OCI-LY1 (cell line): Measurements from ENCODE around the gene SPINK2.

Source experiments
- H2AFZ ChIP-seq: fragments of 200-600 bp; sonication (generic), shearing (Covaris generic); 2 replicates; pipeline ENCODE4 v1.6.0; 2014; ENCODE audit warnings: antibody characterized with exemption, mild to moderate bottlenecking, low read length
- H3F3A ChIP-seq: fragments of 200-600 bp; sonication (generic), shearing (Covaris generic); 2 replicates; pipeline ENCODE4 v1.6.0; 2014; ENCODE audit warnings: mild to moderate bottlenecking, antibody characterized with exemption, low read length, moderate library complexity; ENCODE audit not compliant: insufficient read depth
- H3K27ac ChIP-seq: fragments of 200-600 bp; sonication (generic); 2 replicates; pipeline ENCODE4 v1.5.1; 2014; ENCODE audit warnings: low read length, mixed run types, mild to moderate bottlenecking, low read depth; ENCODE audit not compliant: poor library complexity, severe bottlenecking
- H3K27me3 ChIP-seq: fragments of 200-600 bp; sonication (generic); 2 replicates; pipeline ENCODE4 v1.6.0; 2014; ENCODE audit warnings: antibody characterized with exemption, mild to moderate bottlenecking, low read length, moderate library complexity; ENCODE audit not compliant: insufficient read depth
- H3K36me3 ChIP-seq: fragments of 200-600 bp; sonication (generic); 2 replicates; pipeline ENCODE4 v1.6.1; 2014; ENCODE audit warnings: mild to moderate bottlenecking, antibody characterized with exemption, low read length, moderate library complexity, mixed read lengths; ENCODE audit not compliant: insufficient read depth
- H3K4me1 ChIP-seq: fragments of 200-600 bp; sonication (generic); 2 replicates; pipeline ENCODE4 v1.5.1; 2014; ENCODE audit warnings: mild to moderate bottlenecking, low read length, moderate library complexity; ENCODE audit not compliant: insufficient read depth, severe bottlenecking
- H3K4me2 ChIP-seq: fragments of 200-600 bp; sonication (generic), shearing (Covaris generic); 2 replicates; pipeline ENCODE4 v1.6.1; 2014; ENCODE audit warnings: low read length
- H3K4me3 ChIP-seq: fragments of 200-600 bp; sonication (generic); 2 replicates; pipeline ENCODE4 v1.5.1; 2014; ENCODE audit warnings: low read length, low read depth, mild to moderate bottlenecking, mixed read lengths; ENCODE audit not compliant: poor library complexity, severe bottlenecking
- H3K79me2 ChIP-seq: fragments of 200-600 bp; shearing (Covaris generic); 2 replicates; pipeline ENCODE4 v1.6.1; 2016; ENCODE audit warnings: mixed run types, low read length, mixed read lengths; ENCODE audit not compliant: insufficient read depth
- H3K9ac ChIP-seq: fragments of 200-600 bp; sonication (generic), shearing (Covaris generic); 2 replicates; pipeline ENCODE4 v1.6.1; 2014; ENCODE audit warnings: mild to moderate bottlenecking, low read length, mixed read lengths
- H3K9me2 ChIP-seq: fragments of 200-600 bp; sonication (generic), shearing (Covaris generic); 2 replicates; pipeline ENCODE4 v1.6.1; 2014; ENCODE audit warnings: low read depth, mild to moderate bottlenecking, low read length, mixed read lengths
- H3K9me3 ChIP-seq: fragments of 200-600 bp; shearing (Covaris generic); 2 replicates; pipeline ENCODE4 v1.6.1; 2014; ENCODE audit warnings: low read length, mixed read lengths
- H4K20me1 ChIP-seq: fragments of 200-600 bp; sonication (generic), shearing (Covaris generic); 2 replicates; pipeline ENCODE4 v1.6.0; 2016; ENCODE audit warnings: mild to moderate bottlenecking, low read length; ENCODE audit not compliant: insufficient read depth
- CTCF ChIP-seq: fragments of 200-600 bp; sonication (generic), shearing (Covaris generic); IDR thresholded peaks from 2 replicates; pipeline ENCODE4 v1.5.1; 2017; ENCODE audit warnings: mild to moderate bottlenecking, antibody characterized with exemption, low read length, moderate library complexity, mixed read lengths
- EZH2 ChIP-seq: fragments of 200-600 bp; sonication (generic), shearing (Covaris generic); IDR thresholded peaks from 2 replicates; pipeline ENCODE4 v1.8.0; 2017; ENCODE audit warnings: borderline replicate concordance, mixed run types, mild to moderate bottlenecking, antibody characterized with exemption, low read length, moderate library complexity, mixed read lengths

SPINK2 gene

GRCh38 chr4:56788081-56788480 lies 33.4 kb downstream of the SPINK2 start:
- Histone ChIP-seq H3F3A (no peaks in the 10 kb centered on the region), H2AFZ (no peak overlapping the region), H4K20me1 (no peaks in the 10 kb centered on the region), H3K79me2 (no peaks in the 10 kb centered on the region), H3K9ac (no peak overlapping the region), H3K27me3 (no peaks in the 10 kb centered on the region), H3K4me3 (no peak overlapping the region), H3K27ac (no peak overlapping the region), H3K4me2 (no peak overlapping the region), H3K9me3 (no peaks in the 10 kb centered on the region), H3K4me1 (no peaks in the 10 kb centered on the region), H3K36me3 (no peaks in the 10 kb centered on the region), H3K9me2 (no peaks in the 10 kb centered on the region)
- no peak for TF ChIP-seq EZH2
- no peak for TF ChIP-seq CTCF

- H3K9me2 ChIP-seq = no peaks in the 10 kb centered on the region
- H3K27ac ChIP-seq = no peak overlapping the region
- no peak for TF ChIP-seq EZH2
- no peak for TF ChIP-seq CTCF
These were observed 34.1 kb downstream of the SPINK2 start for GRCh38 chr4:56787380-56787779.

GRCh38 chr4:56786955-56787354 lies 34.5 kb downstream of the SPINK2 start:
- H3K9me2 ChIP-seq = no peaks in the 10 kb centered on the region
- H3K4me1 ChIP-seq = no peaks in the 10 kb centered on the region
- no peak overlapping the region for H3K9ac ChIP-seq
- H3K79me2 ChIP-seq = no peaks in the 10 kb centered on the region
- H3K4me3 ChIP-seq = no peak overlapping the region
- H4K20me1 ChIP-seq = no peaks in the 10 kb centered on the region
- H3K36me3 ChIP-seq = no peaks in the 10 kb centered on the region
- H3K4me2 ChIP-seq = no peak overlapping the region
- H2AFZ ChIP-seq = no peak overlapping the region
- no peaks in the 10 kb centered on the region for H3K27me3 ChIP-seq
- no peaks in the 10 kb centered on the region for H3K9me3 ChIP-seq
- no peak for TF ChIP-seq CTCF
- no peak for TF ChIP-seq EZH2
- no peaks in the 10 kb centered on the region for H3F3A ChIP-seq
- no peak overlapping the region for H3K27ac ChIP-seq

More at GRCh38 chr4:56787380-56787779, 34.1 kb downstream of the SPINK2 start:
- no peaks in the 10 kb centered on the region for H3F3A ChIP-seq
- no peaks in the 10 kb centered on the region for H3K9me3 ChIP-seq
- no peaks in the 10 kb centered on the region for H3K4me1 ChIP-seq
- H3K36me3 ChIP-seq = no peaks in the 10 kb centered on the region
- H3K79me2 ChIP-seq = no peaks in the 10 kb centered on the region
- no peaks in the 10 kb centered on the region for H4K20me1 ChIP-seq
- H3K27me3 ChIP-seq = no peaks in the 10 kb centered on the region
- no peak overlapping the region for H3K4me2 ChIP-seq
- H2AFZ ChIP-seq = no peak overlapping the region
- no peak overlapping the region for H3K4me3 ChIP-seq
- H3K9ac ChIP-seq = no peak overlapping the region
